K562 (cell line): Measurements from ENCODE around the gene POLR3C. TPM values are rescaled to one million over a fixed set of nuclear protein-coding genes. Genes with fewer than 3 reads are reported as not detected.

Experiments used
- BCOR ChIP-seq: fragments of 450-650 bp; IDR thresholded peaks from 2 replicates; pipeline ENCODE4 v1.6.1; 2016
- CCAR2 ChIP-seq: fragments of 200-400 bp; formaldehyde crosslinking; IDR thresholded peaks from 2 replicates; pipeline ENCODE4 v1.6.1; 2017; ENCODE audit warnings: mild to moderate bottlenecking, low read depth, low read length
- DIDO1 ChIP-seq: fragments of 450-650 bp; IDR thresholded peaks from 2 replicates; pipeline ENCODE4 v1.6.1; 2016; ENCODE audit warnings: low read depth, missing biosample characterization, missing genetic modification characterization
- DPF2 ChIP-seq: fragments of 450-650 bp; IDR thresholded peaks from 2 replicates; pipeline ENCODE4 v1.6.1; 2016
- ESRRB ChIP-seq: fragments of 250-450 bp; sonication (Bioruptor Pico); IDR thresholded peaks from 2 replicates; pipeline ENCODE4 v1.5.0; 2020; ENCODE audit warnings: mild to moderate bottlenecking, moderate library complexity, borderline replicate concordance
- EZH2 ChIP-seq: IDR thresholded peaks from 2 replicates; pipeline ENCODE4 v1.6.1; 2012; ENCODE audit warnings: low read depth, mild to moderate bottlenecking, inconsistent platforms, low read length, borderline replicate concordance
- FIP1L1 ChIP-seq: fragments of 200-400 bp; formaldehyde crosslinking; IDR thresholded peaks from 2 replicates; pipeline ENCODE4 v1.6.1; 2018; ENCODE audit warnings: mild to moderate bottlenecking, low read depth, low read length; ENCODE audit not compliant: poor library complexity, severe bottlenecking
- GATA2 ChIP-seq: sonication (generic); formaldehyde crosslinking; IDR thresholded peaks from 2 replicates; pipeline ENCODE4 v1.4.0; 2020; ENCODE audit warnings: mild to moderate bottlenecking, missing genetic modification reagents
- KDM4B ChIP-seq, 2 experiments: fragments of 450-650 bp in 1 of 2; sonication (generic) in 1 of 2; IDR thresholded peaks; 2 replicates each; pipeline ENCODE4 v1.6.1; 2016 to 2017; ENCODE audit warnings: borderline replicate concordance in 2 of 2, antibody characterized with exemption in 1 of 2, low read depth in 1 of 2, mild to moderate bottlenecking in 1 of 2
- KLF6 ChIP-seq: fragments of 250-450 bp; sonication (Bioruptor Pico); IDR thresholded peaks from 2 replicates; pipeline ENCODE4 v1.4.0; 2020; ENCODE audit warnings: mild to moderate bottlenecking, moderate library complexity, borderline replicate concordance
- MTA1 ChIP-seq: fragments of 450-650 bp; IDR thresholded peaks from 2 replicates; pipeline ENCODE4 v1.6.1; 2017; ENCODE audit warnings: borderline replicate concordance
- NCOA4 ChIP-seq: fragments of 450-650 bp; IDR thresholded peaks from 2 replicates; pipeline ENCODE4 v1.6.1; 2018; ENCODE audit warnings: mild to moderate bottlenecking; ENCODE audit not compliant: partially characterized antibody
- PML ChIP-seq: IDR thresholded peaks from 2 replicates; pipeline ENCODE4 v1.6.1; 2012; ENCODE audit warnings: low read length, inconsistent platforms
- RFX5 ChIP-seq: IDR thresholded peaks from 2 replicates; pipeline ENCODE4 v1.6.1; 2011; ENCODE audit warnings: low read depth, mild to moderate bottlenecking, improper control_type of control experiment, low read length
- SFPQ ChIP-seq: fragments of 200-400 bp; formaldehyde crosslinking; IDR thresholded peaks from 2 replicates; pipeline ENCODE4 v1.6.1; 2017; ENCODE audit warnings: mild to moderate bottlenecking, low read depth, low read length, moderate library complexity
- UBTF ChIP-seq, 2 experiments: IDR thresholded peaks; 2 replicates each; pipeline ENCODE4 v1.6.1; 2012; ENCODE audit warnings: improper control_type of control experiment in 2 of 2, low read depth in 2 of 2, low read length in 2 of 2, borderline replicate concordance in 1 of 2
- XRCC4 ChIP-seq: IDR thresholded peaks from one replicate; pipeline ENCODE4 v1.6.1; 2011; ENCODE audit not compliant: insufficient read depth, insufficient read length; ENCODE audit errors: extremely low read depth
- ZBTB26 ChIP-seq: fragments of 450-650 bp; formaldehyde crosslinking; IDR thresholded peaks from 2 replicates; pipeline ENCODE4 v1.4.0; 2022; ENCODE audit warnings: missing genetic modification characterization
- ZFPM2 ChIP-seq: fragments of 250-450 bp; sonication (Bioruptor Pico); IDR thresholded peaks from 2 replicates; pipeline ENCODE4 v1.5.1; 2022; ENCODE audit warnings: mild to moderate bottlenecking
- ZNF124 ChIP-seq: sonication (generic); formaldehyde crosslinking; IDR thresholded peaks from 2 replicates; pipeline ENCODE4 v1.8.1; 2022; ENCODE audit warnings: missing genetic modification reagents
- ZNF444 ChIP-seq: fragments of 250-450 bp; sonication (Bioruptor Pico); IDR thresholded peaks from 2 replicates; pipeline ENCODE4 v1.4.0; 2020; ENCODE audit warnings: mild to moderate bottlenecking, moderate library complexity
- ZNF639 ChIP-seq, 2 experiments: fragments of 200-800 bp in 1 of 2; sonication (Bioruptor generic) in 1 of 2; sonication (generic) in 1 of 2; formaldehyde crosslinking in 1 of 2; IDR thresholded peaks in 1 of 2; conservative IDR thresholded peaks in 1 of 2; 2 replicates each; pipeline versions ENCODE4 v1.5.0 to v1.6.1; 2016 to 2020; ENCODE audit warnings: missing compliant biosample characterization in 1 of 2, missing genetic modification characterization in 1 of 2, missing genetic modification reagents in 1 of 2
- ZSCAN32 ChIP-seq: fragments of 450-650 bp; formaldehyde crosslinking; IDR thresholded peaks from 2 replicates; pipeline ENCODE4 v1.4.0; 2020; ENCODE audit warnings: mild to moderate bottlenecking, moderate library complexity
- polyA plus RNA-seq, 8 experiments: library from polyadenylated mRNA; depleted of rRNA in 4 of 8; stranded (reverse) in 5 of 8; unstranded in 3 of 8; fragments of >200 nt; fragmentation: Nextera tagmentation in 2 of 8; fragmentation: Illumina TruSeq in 1 of 8; extraction: Ambion mirVana in 2 of 8; extraction: Trizol in 1 of 8; gene quantifications; 2 replicates each; pipeline versions ENCODE4 v1.2.1 to v1.2.3, GENCODE V29; 2011 to 2014; ENCODE audit warnings: inconsistent platforms in 1 of 8, missing spikeins in 1 of 8
- total RNA-seq, 7 experiments: library from RNA; depleted of rRNA in 6 of 7; stranded (reverse); fragments of >200 nt in 6 of 7; fragmentation: Illumina TruSeq in 2 of 7; extraction: Trizol in 2 of 7; gene quantifications; 2 replicates each; pipeline versions ENCODE4 v1.2.1 to v1.2.3, GENCODE V29; 2011 to 2021; ENCODE audit warnings: low replicate concordance in 1 of 7

Gene POLR3C
- total and polyA plus RNA-seq, 9 of the 15 experiments (the other 6 are each of a cell fraction or from before 2014, with no cell fraction given), result 19.7 to 64.1 (median 45.2) TPM

- no peak for TF ChIP-seq ZBTB26
- no peak for TF ChIP-seq EZH2
- TF ChIP-seq NCOA4, result no peak
- TF ChIP-seq GATA2 (CRISPR knock-in tag), result no peak
- no peak for TF ChIP-seq KLF6 (CRISPR knock-in tag)
- TF ChIP-seq DPF2, result no peak; the same call in 1 of the 2 replicates
- no peak for TF ChIP-seq KDM4B (IDR thresholded peaks at IDR 0.05; ENCODE audit: borderline replicate concordance in 2 of 2, low read depth in 1 of 2)
- TF ChIP-seq ZNF444 (CRISPR knock-in tag), result no peak
- no peak for TF ChIP-seq DIDO1 (tag)
- no peak for TF ChIP-seq ESRRB (CRISPR knock-in tag)
- TF ChIP-seq BCOR, result no peak; the same call in 1 of the 2 replicates
- TF ChIP-seq XRCC4, result no peak
- TF ChIP-seq ZNF639 (CRISPR knock-in tag; conservative IDR thresholded peaks at IDR 0.05 in 1 of 2, IDR thresholded peaks at IDR 0.05 in 1 of 2), result no peak
- no peak for TF ChIP-seq SFPQ
- no peak for TF ChIP-seq ZNF124
- TF ChIP-seq ZSCAN32 (CRISPR knock-in tag), result no peak
- no peak for TF ChIP-seq RFX5
- TF ChIP-seq PML, result no peak
- no peak for TF ChIP-seq ZFPM2 (CRISPR knock-in tag)
- TF ChIP-seq CCAR2, result no peak
- peak; percentile 50 to 90; a peak in 2 of 4 replicates for TF ChIP-seq UBTF (IDR thresholded peaks at IDR 0.05; ENCODE audit: borderline replicate concordance in 1 of 2, low read depth in 2 of 2, low read length in 2 of 2)
- TF ChIP-seq MTA1, result no peak
- TF ChIP-seq FIP1L1, result no peak
These were observed 35.6 kb downstream of the POLR3C start (continued) for GRCh38 chr1:145859491-145860023.
